CD8-positive, alpha-beta memory T cell (primary cell): ENCODE measurements around the gene LHB. TPM values are rescaled to one million over a fixed set of nuclear protein-coding genes. Genes with fewer than 3 reads are reported as not detected.

Experiments
- CTCF ChIA-PET: fragments of 350-600 bp; sonication (Branson Sonifier 250); formaldehyde crosslinking; loops from one replicate; lab custom pipeline; 2021; ENCODE audit warnings: antibody characterized with exemption; lab: Charles Lee
- POLR2A ChIA-PET: fragments of 350-600 bp; sonication (Branson Sonifier 250); formaldehyde crosslinking; loops from one replicate; lab custom pipeline; 2021; ENCODE audit warnings: antibody characterized with exemption; lab: Charles Lee
- DNase-seq, 5 donors: peaks; one replicate each; pipeline versions ENCODE4 v3.0.0 to v3.0.0-alpha.2; 2020 to 2022; ENCODE audit warnings: mixed read lengths in 1 of 5
- H3K27ac ChIP-seq: one replicate; pipeline ENCODE4 v1.7.0; 2013; ENCODE audit warnings: low read depth, mild to moderate bottlenecking, low read length, moderate library complexity
- H3K27me3 ChIP-seq: 2 replicates; pipeline ENCODE4 v1.7.0; 2013; ENCODE audit warnings: low read length, mild to moderate bottlenecking; ENCODE audit not compliant: insufficient read depth, poor library complexity, severe bottlenecking
- H3K36me3 ChIP-seq: 2 replicates; pipeline ENCODE4 v1.7.0; 2013; ENCODE audit warnings: mild to moderate bottlenecking, low read length, moderate library complexity; ENCODE audit not compliant: insufficient read depth
- H3K4me1 ChIP-seq: 2 replicates; pipeline ENCODE4 v1.7.0; 2013; ENCODE audit warnings: mild to moderate bottlenecking, low read length, moderate library complexity; ENCODE audit not compliant: insufficient read depth
- H3K4me3 ChIP-seq: 2 replicates; pipeline ENCODE4 v1.7.0; 2013; ENCODE audit warnings: mild to moderate bottlenecking, low read length
- H3K9me3 ChIP-seq: 2 replicates; pipeline ENCODE4 v1.7.0; 2013; ENCODE audit warnings: mild to moderate bottlenecking, low read length
- H3K27ac Mint-ChIP-seq, 8 donors: one replicate each; pipeline ENCODE4 v1.8.0; 2020 to 2021; ENCODE audit warnings: mixed read lengths in 8 of 8, mild to moderate bottlenecking in 6 of 8, inconsistent platforms in 3 of 8, moderate library complexity in 3 of 8
- H3K27me3 Mint-ChIP-seq, 2 donors: one replicate each; pipeline ENCODE4 v1.8.0; 2020 to 2021; ENCODE audit warnings: mixed read lengths in 2 of 2, mild to moderate bottlenecking in 1 of 2, moderate library complexity in 1 of 2
- H3K36me3 Mint-ChIP-seq, 3 donors: one replicate each; pipeline ENCODE4 v1.8.0; 2020 to 2021; ENCODE audit warnings: mixed read lengths in 3 of 3, inconsistent platforms in 1 of 3, mild to moderate bottlenecking in 1 of 3
- H3K4me1 Mint-ChIP-seq, 3 donors: one replicate each; pipeline ENCODE4 v1.8.0; 2020 to 2021; ENCODE audit warnings: mixed read lengths in 3 of 3, inconsistent platforms in 1 of 3, mild to moderate bottlenecking in 1 of 3
- H3K4me3 Mint-ChIP-seq, 7 donors: one replicate each; pipeline ENCODE4 v1.8.0; 2020 to 2021; ENCODE audit warnings: mixed read lengths in 7 of 7, mild to moderate bottlenecking in 6 of 7, moderate library complexity in 4 of 7, inconsistent platforms in 2 of 7
- H3K9me3 Mint-ChIP-seq, 5 donors: one replicate each; pipeline ENCODE4 v1.8.0; 2020 to 2022; ENCODE audit warnings: mixed read lengths in 5 of 5, mild to moderate bottlenecking in 3 of 5, moderate library complexity in 2 of 5, inconsistent platforms in 1 of 5
- polyA plus RNA-seq: library from polyadenylated mRNA; unstranded; fragments of 300-500 nt; fragmentation: Illumina TruSeq; gene quantifications from one replicate; pipeline ENCODE4 v1.2.3, GENCODE V29; 2021
- total RNA-seq, 2 experiments: library from RNA; stranded (reverse); gene quantifications; one replicate each; pipeline ENCODE4 v1.2.3, GENCODE V29; 2021

LHB gene
- total and polyA plus RNA-seq, 3 experiments from 2014 or later, result not detected

- Mint-ChIP-seq H3K4me1 (peaks cover 36 to 50% (median 43%) of the 10 kb centered on the region in 3 donors), H3K9me3 (no peaks in the 10 kb centered on the region), H3K4me3 (no peak overlapping the region), H3K36me3 (peaks cover 5 to 69% (median 7%) of the 10 kb centered on the region in 3 donors), H3K27me3 (peaks cover 0 to 8% of the 10 kb centered on the region in 2 donors), H3K27ac (no peak overlapping the region)
- POLR2A ChIA-PET, result no interaction called here
- Histone ChIP-seq H3K36me3 (peaks cover 17% of the 10 kb centered on the region), H3K27ac (no peak overlapping the region), H3K4me3 (no peak overlapping the region), H3K4me1 (peaks cover 24% of the 10 kb centered on the region), H3K9me3 (no peaks in the 10 kb centered on the region), H3K27me3 (no peaks in the 10 kb centered on the region)
- CTCF ChIA-PET, result interaction anchor here (5.2 kb wide), 1 partner anchor 124 kb away, joined by 40 read pairs; no protein-coding TSS in a partner anchor
- no peak for DNase-seq
Measured at GRCh38 chr19:48968813-48969218, 48.1 kb downstream of the LHB start.

DNA sequence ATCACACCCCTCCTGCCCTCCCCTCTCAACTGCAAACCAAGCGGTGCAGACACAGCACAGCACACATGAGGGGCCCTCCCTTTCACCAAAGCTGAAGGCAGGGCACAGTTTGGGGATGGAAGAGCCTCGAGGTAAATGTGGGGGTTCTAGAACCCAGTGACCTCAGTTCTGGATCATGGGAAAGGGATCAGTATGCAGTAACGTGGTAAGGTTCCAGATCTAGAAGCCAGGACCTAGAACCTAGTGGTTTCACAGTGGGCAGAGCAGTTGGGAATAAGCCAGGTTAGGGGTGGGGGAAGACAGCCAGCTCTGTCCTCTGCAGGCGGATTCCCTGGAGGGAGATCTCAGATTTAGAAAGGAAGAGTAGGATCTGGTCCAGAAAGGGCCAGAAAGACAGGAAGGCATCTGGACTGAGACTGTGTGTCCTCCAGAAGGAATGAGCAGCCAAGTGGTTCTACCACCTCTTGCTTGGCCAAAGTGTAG, 48.7 kb downstream of the LHB start:
- ChIA-PET CTCF (interaction anchor here (1.1 to 5.2 kb wide), 5 partner anchors 8 to 173 kb away, joined by 3 to 40 read pairs (median 16); partner anchors contain the start of genes GYS1 and RUVBL2), POLR2A (interaction anchor here (0.8 to 1.3 kb wide), 6 partner anchors 11 to 173 kb away, joined by 3 to 6 read pairs (median 4); partner anchors contain the start of genes DHDH, GYS1, NUCB1 and RUVBL2)
- Mint-ChIP-seq H3K27ac (peak overlapping the region in 3 of 8 donors; percentile 35 to 46 (median 43)), H3K4me1 (peaks cover 41 to 56% (median 48%) of the 10 kb centered on the region in 3 donors), H3K4me3 (peak overlapping the region in 1 of 7 donors; percentile 77), H3K27me3 (peaks cover 0 to 8% of the 10 kb centered on the region in 2 donors), H3K36me3 (peaks cover 5 to 66% (median 7%) of the 10 kb centered on the region in 3 donors), H3K9me3 (no peaks in the 10 kb centered on the region)
- no peak overlapping the region for H3K4me3 ChIP-seq
- no peaks in the 10 kb centered on the region for H3K27me3 ChIP-seq
- DNase-seq, result no peak
- no peaks in the 10 kb centered on the region for H3K9me3 ChIP-seq
- H3K36me3 ChIP-seq, result peaks cover 16% of the 10 kb centered on the region
- peaks cover 30% of the 10 kb centered on the region for H3K4me1 ChIP-seq
- no peak overlapping the region for H3K27ac ChIP-seq

DNA sequence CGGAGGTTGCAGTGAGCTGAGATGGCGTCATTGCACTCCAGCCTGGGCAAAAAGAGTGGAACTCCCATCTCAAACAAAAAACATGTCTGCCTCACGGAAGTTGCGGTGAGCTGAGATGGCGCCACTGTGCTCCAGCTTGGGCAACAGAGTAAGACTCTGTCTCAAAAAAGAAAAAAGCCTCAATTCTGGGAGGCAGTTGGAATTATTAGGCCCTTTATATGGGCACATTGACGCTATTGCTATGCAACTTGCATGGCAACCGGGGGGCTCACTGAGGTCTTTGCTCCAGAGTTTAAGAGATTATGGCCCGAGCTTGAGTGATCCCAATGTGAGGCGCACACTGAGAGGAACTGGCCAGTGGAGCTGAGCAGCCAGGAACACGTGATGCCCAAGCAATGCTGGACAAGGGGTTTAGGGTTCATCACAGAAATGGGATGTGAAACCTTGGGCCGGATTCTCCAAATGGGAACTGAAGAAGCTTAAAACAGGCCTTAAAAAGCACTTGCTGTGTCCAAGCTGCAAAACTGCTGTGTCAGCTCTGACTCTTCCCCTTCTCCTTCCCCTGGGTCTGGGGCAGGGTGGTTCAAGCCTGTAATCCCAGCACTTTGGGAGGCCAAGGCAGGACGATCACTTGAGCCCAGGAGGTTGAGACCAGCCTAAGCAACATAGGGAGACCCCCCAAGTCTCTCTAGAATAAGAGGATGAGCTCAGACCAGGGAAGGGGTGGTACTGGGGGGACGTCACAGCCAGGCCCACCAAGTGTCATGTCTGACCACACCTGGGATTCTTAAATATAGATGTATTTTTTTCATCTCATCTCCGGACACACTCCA, 49.3 kb downstream of the LHB start:
- Mint-ChIP-seq H3K4me1 (peaks cover 48 to 63% (median 52%) of the 10 kb centered on the region in 3 donors), H3K4me3 (peak overlapping the region in 6 of 7 donors; percentile 29 to 100 (median 66)), H3K36me3 (peaks cover 5 to 60% (median 5%) of the 10 kb centered on the region in 3 donors), H3K9me3 (no peaks in the 10 kb centered on the region), H3K27me3 (peaks cover 0 to 8% of the 10 kb centered on the region in 2 donors), H3K27ac (peak overlapping the region in 3 of 8 donors; percentile 43 to 90 (median 46))
- Histone ChIP-seq H3K4me1 (peaks cover 34% of the 10 kb centered on the region), H3K4me3 (no peak overlapping the region), H3K36me3 (peaks cover 16% of the 10 kb centered on the region), H3K27ac (peak overlapping the region; percentile 83), H3K27me3 (no peaks in the 10 kb centered on the region), H3K9me3 (no peaks in the 10 kb centered on the region)
- no peak for DNase-seq
- ChIA-PET CTCF (interaction anchor here (1.1 to 5.2 kb wide), 6 partner anchors 9 to 172 kb away, joined by 3 to 40 read pairs (median 12); partner anchors contain the start of genes GYS1 and RUVBL2), POLR2A (interaction anchor here (0.6 to 1.4 kb wide), 9 partner anchors 8 to 172 kb away, joined by 3 to 8 read pairs (median 5); partner anchors contain the start of genes DHDH, GYS1, NUCB1 and RUVBL2)

DNA sequence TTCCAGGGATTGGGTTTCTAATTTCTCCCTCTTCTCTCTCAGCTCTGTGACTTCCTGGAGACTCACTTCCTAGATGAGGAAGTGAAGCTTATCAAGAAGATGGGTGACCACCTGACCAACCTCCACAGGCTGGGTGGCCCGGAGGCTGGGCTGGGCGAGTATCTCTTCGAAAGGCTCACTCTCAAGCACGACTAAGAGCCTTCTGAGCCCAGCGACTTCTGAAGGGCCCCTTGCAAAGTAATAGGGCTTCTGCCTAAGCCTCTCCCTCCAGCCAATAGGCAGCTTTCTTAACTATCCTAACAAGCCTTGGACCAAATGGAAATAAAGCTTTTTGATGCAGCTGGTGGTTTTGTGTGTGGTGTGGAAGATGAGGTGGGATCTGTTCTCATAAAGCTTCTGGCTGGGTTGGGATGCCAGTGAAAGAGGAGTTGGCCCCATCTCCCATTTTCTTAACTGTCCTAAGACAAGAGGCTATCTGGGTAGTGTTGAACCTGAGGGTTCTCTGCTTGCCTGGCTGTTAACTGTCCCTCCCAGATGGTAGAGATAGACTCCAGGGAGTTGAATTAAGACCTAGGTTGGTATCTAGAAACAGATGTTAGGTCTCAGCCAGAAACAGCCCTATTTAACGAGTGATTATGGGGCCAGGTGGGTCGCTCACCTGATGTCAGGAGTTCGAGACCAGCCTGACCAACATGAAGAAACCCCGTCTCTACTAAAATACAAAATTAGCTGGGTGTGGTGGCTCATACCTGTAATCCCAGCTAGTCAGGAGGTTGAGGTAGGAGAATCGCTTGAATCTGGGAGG, 50.1 kb downstream of the LHB start:
- Mint-ChIP-seq H3K36me3 (peaks cover 5 to 60% (median 5%) of the 10 kb centered on the region in 3 donors), H3K4me3 (peak overlapping the region; percentile 91 to 100 (median 100)), H3K4me1 (peaks cover 56 to 71% (median 60%) of the 10 kb centered on the region in 3 donors)

More for the DNA sequence above, 50.1 kb downstream of the LHB start:
- Histone ChIP-seq H3K4me3 (peak overlapping the region; percentile 88), H3K27ac (peak overlapping the region; percentile 83), H3K9me3 (no peaks in the 10 kb centered on the region), H3K4me1 (peaks cover 42% of the 10 kb centered on the region), H3K27me3 (no peaks in the 10 kb centered on the region), H3K36me3 (peaks cover 16% of the 10 kb centered on the region)
- Mint-ChIP-seq H3K27me3 (peaks cover 0 to 9% of the 10 kb centered on the region in 2 donors), H3K9me3 (no peaks in the 10 kb centered on the region), H3K27ac (peak overlapping the region in 7 of 8 donors; percentile 24 to 99 (median 95))
- POLR2A ChIA-PET, result interaction anchor here (0.9 to 3.4 kb wide), 8 partner anchors 9 to 124 kb away, joined by 3 to 18 read pairs (median 6); partner anchors contain the start of genes BAX, GYS1, NUCB1 and RUVBL2
- no peak for DNase-seq
- CTCF ChIA-PET, result interaction anchor here (1.2 to 3.7 kb wide), 5 partner anchors 9 to 171 kb away, joined by 3 to 20 read pairs (median 7); partner anchors contain the start of genes GYS1 and RUVBL2

Other genes with a start within 250 kb of the LHB start
- 10 to 100 TPM; 61.9 to 62.6 TPM for gene BCAT2, start 206.1 kb downstream of the LHB start, total RNA-seq
- gene BCAT2, start 206.1 kb downstream of the LHB start, polyA plus RNA-seq, result 31.8 TPM
- gene HSD17B14, start 180.6 kb downstream of the LHB start, total RNA-seq, result under 1 TPM; 0.18 to 0.37 TPM
- gene HSD17B14, start 180.6 kb downstream of the LHB start, polyA plus RNA-seq, result 1.1 TPM
- gene PLEKHA4, start 148.5 kb downstream of the LHB start, total RNA-seq, result 1 to 10 TPM; 2.5 to 4.1 TPM
- 2.7 TPM for gene PLEKHA4, start 148.5 kb downstream of the LHB start, polyA plus RNA-seq
- gene PPP1R15A, start 144.7 kb downstream of the LHB start, total RNA-seq, result 10 to 100 TPM; 67.1 to 69.3 TPM
- 159 TPM for gene PPP1R15A, start 144.7 kb downstream of the LHB start, polyA plus RNA-seq
- not detected for gene TULP2, start 118.3 kb downstream of the LHB start, total RNA-seq
- not detected for gene TULP2, start 118.3 kb downstream of the LHB start, polyA plus RNA-seq
- 10 to 100 TPM; 86.8 to 93.3 TPM for gene NUCB1, start 116.8 kb downstream of the LHB start, total RNA-seq
- gene NUCB1, start 116.8 kb downstream of the LHB start, polyA plus RNA-seq, result 147 TPM
- under 1 TPM; 0.42 to 0.53 TPM for gene DHDH, start 83.4 kb downstream of the LHB start, total RNA-seq
- 0.31 TPM for gene DHDH, start 83.4 kb downstream of the LHB start, polyA plus RNA-seq
- 100 to 1,000 TPM; 315 to 331 TPM for gene BAX, start 62.2 kb downstream of the LHB start, total RNA-seq
- gene BAX, start 62.2 kb downstream of the LHB start, polyA plus RNA-seq, result 79.5 TPM
- 1,000 to 10,000 TPM; 1,478 to 1,489 TPM for gene FTL, start 51.8 kb downstream of the LHB start, total RNA-seq
- gene FTL, start 51.8 kb downstream of the LHB start, polyA plus RNA-seq, result 4,521 TPM
- gene GYS1, start 23.8 kb downstream of the LHB start, total RNA-seq, result 10 to 100 TPM; 38.2 to 38.9 TPM
- gene GYS1, start 23.8 kb downstream of the LHB start, polyA plus RNA-seq, result 31.5 TPM
- gene RUVBL2, start 23.2 kb downstream of the LHB start, total RNA-seq, result 100 to 1,000 TPM; 147 to 159 TPM
- gene RUVBL2, start 23.2 kb downstream of the LHB start, polyA plus RNA-seq, result 67.9 TPM
- gene CGB3, start 7.2 kb upstream of the LHB start, total RNA-seq, result not detected
- gene CGB3, start 7.2 kb upstream of the LHB start, polyA plus RNA-seq, result not detected
- not detected for gene CGB2, start 14.8 kb upstream of the LHB start, total RNA-seq
- gene CGB2, start 14.8 kb upstream of the LHB start, polyA plus RNA-seq, result not detected
- not detected for gene CGB1, start 19.8 kb upstream of the LHB start, total RNA-seq
- gene CGB1, start 19.8 kb upstream of the LHB start, polyA plus RNA-seq, result not detected
- not detected for gene CGB5, start 26.8 kb upstream of the LHB start, total RNA-seq
- not detected for gene CGB5, start 26.8 kb upstream of the LHB start, polyA plus RNA-seq
- gene CGB8, start 32.0 kb upstream of the LHB start, total RNA-seq, result not detected
- not detected for gene CGB8, start 32.0 kb upstream of the LHB start, polyA plus RNA-seq
- gene CGB7, start 40.7 kb upstream of the LHB start, total RNA-seq, result not detected
- gene CGB7, start 40.7 kb upstream of the LHB start, polyA plus RNA-seq, result not detected
- not detected for gene NTF4, start 47.7 kb upstream of the LHB start, total RNA-seq
- gene NTF4, start 47.7 kb upstream of the LHB start, polyA plus RNA-seq, result not detected
- gene KCNA7, start 55.6 kb upstream of the LHB start, total RNA-seq, result not detected
- not detected for gene KCNA7, start 55.6 kb upstream of the LHB start, polyA plus RNA-seq
- gene SNRNP70, start 68.4 kb upstream of the LHB start, total RNA-seq, result 100 to 1,000 TPM; 210 to 221 TPM
- 66.2 TPM for gene SNRNP70, start 68.4 kb upstream of the LHB start, polyA plus RNA-seq
- 1 to 10 TPM; 4.0 to 5.1 TPM for gene LIN7B, start 97.3 kb upstream of the LHB start, total RNA-seq
- 8.1 TPM for gene LIN7B, start 97.3 kb upstream of the LHB start, polyA plus RNA-seq
- 1 to 10 TPM; 1.4 to 2.5 TPM for gene C19orf73, start 102.1 kb upstream of the LHB start, total RNA-seq
- gene C19orf73, start 102.1 kb upstream of the LHB start, polyA plus RNA-seq, result 3.1 TPM
- 1 to 10 TPM; 3.2 to 3.3 TPM for gene PPFIA3, start 102.5 kb upstream of the LHB start, total RNA-seq
- 0.56 TPM for gene PPFIA3, start 102.5 kb upstream of the LHB start, polyA plus RNA-seq
- gene HRC, start 138.3 kb upstream of the LHB start, total RNA-seq, result not detected
- not detected for gene HRC, start 138.3 kb upstream of the LHB start, polyA plus RNA-seq
- gene TRPM4, start 140.7 kb upstream of the LHB start, total RNA-seq, result not detected
- gene TRPM4, start 140.7 kb upstream of the LHB start, polyA plus RNA-seq, result not detected